ENCODE data around the gene AIFM3.

The AIFM3 gene

GRCh38 chr22:21009638-21010425, 42.8 kb downstream of the AIFM3 start:
- TF ChIP-seq, protein P1, sequence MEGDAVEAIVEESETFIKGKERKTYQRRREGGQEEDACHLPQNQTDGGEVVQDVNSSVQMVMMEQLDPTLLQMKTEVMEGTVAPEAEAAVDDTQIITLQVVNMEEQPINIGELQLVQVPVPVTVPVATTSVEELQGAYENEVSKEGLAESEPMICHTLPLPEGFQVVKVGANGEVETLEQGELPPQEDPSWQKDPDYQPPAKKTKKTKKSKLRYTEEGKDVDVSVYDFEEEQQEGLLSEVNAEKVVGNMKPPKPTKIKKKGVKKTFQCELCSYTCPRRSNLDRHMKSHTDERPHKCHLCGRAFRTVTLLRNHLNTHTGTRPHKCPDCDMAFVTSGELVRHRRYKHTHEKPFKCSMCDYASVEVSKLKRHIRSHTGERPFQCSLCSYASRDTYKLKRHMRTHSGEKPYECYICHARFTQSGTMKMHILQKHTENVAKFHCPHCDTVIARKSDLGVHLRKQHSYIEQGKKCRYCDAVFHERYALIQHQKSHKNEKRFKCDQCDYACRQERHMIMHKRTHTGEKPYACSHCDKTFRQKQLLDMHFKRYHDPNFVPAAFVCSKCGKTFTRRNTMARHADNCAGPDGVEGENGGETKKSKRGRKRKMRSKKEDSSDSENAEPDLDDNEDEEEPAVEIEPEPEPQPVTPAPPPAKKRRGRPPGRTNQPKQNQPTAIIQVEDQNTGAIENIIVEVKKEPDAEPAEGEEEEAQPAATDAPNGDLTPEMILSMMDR (conservative IDR thresholded peaks at IDR 0.05; ENCODE audit: low read depth, low read length), result no peak
- no peak overlapping the region for H3K4me3 ChIP-seq (ENCODE audit: low read depth, low read length)
- DNase-seq (ENCODE audit: low read depth), result peak; percentile 58

DNA sequence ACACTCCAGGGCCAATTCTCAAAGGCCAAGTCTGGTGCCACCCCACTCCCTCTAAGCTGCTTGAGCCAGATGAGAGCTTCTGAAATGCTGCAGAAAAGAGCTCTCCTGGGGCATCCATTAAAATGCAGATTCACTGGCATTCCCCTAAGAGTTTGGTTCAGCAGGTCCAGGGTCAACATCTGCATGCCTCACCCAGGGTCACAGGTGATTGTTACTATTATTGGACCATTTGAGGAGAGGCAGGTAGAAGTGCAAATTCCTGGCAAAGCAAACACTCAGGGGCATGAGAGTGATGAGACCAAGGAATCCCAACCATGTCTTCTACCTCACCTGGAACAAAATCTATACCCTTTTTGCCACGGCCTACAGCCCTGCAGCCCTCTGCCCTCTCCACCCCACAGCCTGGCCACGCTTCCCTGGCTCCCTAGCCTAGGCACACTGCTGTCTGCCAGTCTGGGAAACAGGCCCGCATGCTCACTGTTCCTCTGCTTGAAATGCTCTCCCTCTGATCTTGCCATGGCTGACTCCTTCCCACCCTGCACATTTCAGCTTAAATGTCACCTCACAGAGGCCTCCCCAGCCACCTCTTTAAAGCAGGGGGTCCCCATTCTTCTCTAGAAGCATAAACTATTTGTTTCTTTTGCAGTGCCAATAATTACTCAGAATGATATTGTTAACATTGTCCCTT, 43.5 kb downstream of the AIFM3 start:
- DNase-seq (ENCODE audit: low read depth), result no peak
- H3K4me3 ChIP-seq (ENCODE audit: low read depth, low read length), result no peak overlapping the region
- TF ChIP-seq, protein P1 (conservative IDR thresholded peaks at IDR 0.05; ENCODE audit: low read depth, low read length), result no peak

GRCh38 chr22:21012446-21013407, 45.7 kb downstream of the AIFM3 start:
- TF ChIP-seq, protein P1 (conservative IDR thresholded peaks at IDR 0.05; ENCODE audit: low read depth, low read length), result no peak
- DNase-seq (ENCODE audit: low read depth), result no peak
- H3K4me3 ChIP-seq (ENCODE audit: low read depth, low read length), result no peak overlapping the region

- peak overlapping the region; percentile 67 for H3K4me3 ChIP-seq (ENCODE audit: low read depth, low read length)
- DNase-seq (ENCODE audit: low read depth), result no peak
- TF ChIP-seq, protein P1 (conservative IDR thresholded peaks at IDR 0.05; ENCODE audit: low read depth, low read length), result no peak
These were observed 46.7 kb downstream of the AIFM3 start for GRCh38 chr22:21013657-21014201.

GRCh38 chr22:21014202-21014725, 47.2 kb downstream of the AIFM3 start:
- peak overlapping the region; percentile 67 for H3K4me3 ChIP-seq (ENCODE audit: low read depth, low read length)
- DNase-seq (ENCODE audit: low read depth), result peak; percentile 94
- TF ChIP-seq, protein P1 (conservative IDR thresholded peaks at IDR 0.05; ENCODE audit: low read depth, low read length), result no peak

GRCh38 chr22:21014726-21015465, 47.8 kb downstream of the AIFM3 start, which contains the start of gene P2RX6:
TSS of gene P2RX6 (plus strand) at chr22:21015165. CDS start at chr22:21015175, 10 bp downstream.
- peak within 1 kb of the TSS; percentile 67 for H3K4me3 ChIP-seq (ENCODE audit: low read depth, low read length)
- DNase-seq (ENCODE audit: low read depth), result peak; percentile 46
- TF ChIP-seq, protein P1 (conservative IDR thresholded peaks at IDR 0.05; ENCODE audit: low read depth, low read length), result no peak

Data from choroid plexus epithelial cell (primary cell).